ENCODE measurements around the gene UBASH3A.

The UBASH3A gene

GRCh38 chr21:42374864-42375499 is 28.7 kb upstream of the UBASH3A start:
- in situ Hi-C loops (cut with HindIII; ENCODE audit: low sequenced_read_pairs) = no loop called here

- in situ Hi-C loops (cut with HindIII; ENCODE audit: low sequenced_read_pairs) = no loop called here
Measured at GRCh38 chr21:42375506-42375905, 28.2 kb upstream of the UBASH3A start.

GRCh38 chr21:42375966-42376337 is 27.8 kb upstream of the UBASH3A start:
- in situ Hi-C loops (cut with HindIII; ENCODE audit: low sequenced_read_pairs) = no loop called here

GRCh38 chr21:42376338-42376982 is 27.2 kb upstream of the UBASH3A start:
- in situ Hi-C loops (cut with HindIII; ENCODE audit: low sequenced_read_pairs) = no loop called here

- in situ Hi-C loops (cut with HindIII; ENCODE audit: low sequenced_read_pairs) = no loop called here
Measured at GRCh38 chr21:42377211-42377950, 26.3 kb upstream of the UBASH3A start.

GRCh38 chr21:42377951-42378340 is 25.8 kb upstream of the UBASH3A start:
- in situ Hi-C loops (cut with HindIII; ENCODE audit: low sequenced_read_pairs) = no loop called here

GRCh38 chr21:42378418-42378817 is 25.3 kb upstream of the UBASH3A start:
- in situ Hi-C loops (cut with HindIII; ENCODE audit: low sequenced_read_pairs) = no loop called here

GRCh38 chr21:42379426-42380215 is 24.1 kb upstream of the UBASH3A start:
- in situ Hi-C loops (cut with HindIII; ENCODE audit: low sequenced_read_pairs) = no loop called here

GRCh38 chr21:42381347-42381984 is 22.2 kb upstream of the UBASH3A start:
- in situ Hi-C loops (cut with HindIII; ENCODE audit: low sequenced_read_pairs) = no loop called here

- in situ Hi-C loops (cut with HindIII; ENCODE audit: low sequenced_read_pairs) = no loop called here
Measured at GRCh38 chr21:42382915-42383314, 20.8 kb upstream of the UBASH3A start.

GRCh38 chr21:42383331-42383730 is 20.4 kb upstream of the UBASH3A start:
- in situ Hi-C loops (cut with HindIII; ENCODE audit: low sequenced_read_pairs) = no loop called here

GRCh38 chr21:42384156-42384945 is 19.4 kb upstream of the UBASH3A start:
- in situ Hi-C loops (cut with HindIII; ENCODE audit: low sequenced_read_pairs) = no loop called here

GRCh38 chr21:42384989-42385388 is 18.7 kb upstream of the UBASH3A start:
- in situ Hi-C loops (cut with HindIII; ENCODE audit: low sequenced_read_pairs) = no loop called here

GRCh38 chr21:42385619-42386018 is 18.1 kb upstream of the UBASH3A start:
- in situ Hi-C loops (cut with HindIII; ENCODE audit: low sequenced_read_pairs) = no loop called here

GRCh38 chr21:42386034-42386591 is 17.6 kb upstream of the UBASH3A start:
- in situ Hi-C loops (cut with HindIII; ENCODE audit: low sequenced_read_pairs) = no loop called here

GRCh38 chr21:42387164-42387563 is 16.5 kb upstream of the UBASH3A start:
- in situ Hi-C loops (cut with HindIII; ENCODE audit: low sequenced_read_pairs) = no loop called here

- in situ Hi-C loops (cut with HindIII; ENCODE audit: low sequenced_read_pairs) = no loop called here
Measured at GRCh38 chr21:42387843-42388340, 15.8 kb upstream of the UBASH3A start.

- in situ Hi-C loops (cut with HindIII; ENCODE audit: low sequenced_read_pairs) = no loop called here
Measured at GRCh38 chr21:42388740-42389448, 14.8 kb upstream of the UBASH3A start.

- in situ Hi-C loops (cut with HindIII; ENCODE audit: low sequenced_read_pairs) = no loop called here
Measured at GRCh38 chr21:42389449-42389835, 14.3 kb upstream of the UBASH3A start.

All from endothelial cell of hepatic sinusoid (primary cell).